ENCODE data around the gene SPAG9. TPM values are rescaled to one million over a fixed set of nuclear protein-coding genes. Genes with fewer than 3 reads are reported as not detected.

Gene SPAG9
- total RNA-seq, 2 experiments from 2014 or later, result 42.0 to 42.8 TPM

- POLR2A ChIA-PET, result no interaction called here
- CTCF ChIA-PET, result no interaction called here
These were observed 105.5 kb downstream of the SPAG9 start for GRCh38 chr17:51015145-51015558.

DNA sequence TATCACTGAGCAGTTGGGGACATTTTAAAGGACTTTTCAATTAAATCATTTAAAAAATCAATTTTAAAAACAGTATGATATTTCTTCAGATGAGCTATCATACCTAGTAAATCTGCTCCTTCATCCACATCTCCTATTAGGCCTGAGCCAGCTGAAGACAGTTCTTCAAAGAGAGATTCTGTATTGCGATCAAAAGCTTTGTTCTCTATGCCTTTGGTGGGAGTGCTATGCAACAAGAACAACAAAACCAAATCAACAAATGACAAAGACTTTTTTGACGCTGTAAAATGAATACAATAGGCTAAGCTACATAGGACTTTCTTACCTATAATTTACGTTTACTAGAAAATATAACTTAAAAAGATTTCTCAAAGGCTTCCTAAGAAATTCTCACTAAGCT lies 106.5 kb downstream of the SPAG9 start:
- POLR2A ChIA-PET, result no interaction called here
- CTCF ChIA-PET, result interaction anchor here (0.6 kb wide), 1 partner anchor 21 kb away, joined by 3 read pairs; no protein-coding TSS in a partner anchor

GRCh38 chr17:51013322-51013721 lies 107.3 kb downstream of the SPAG9 start:
- POLR2A ChIA-PET, result no interaction called here
- CTCF ChIA-PET, result interaction anchor here (0.7 kb wide), 1 partner anchor 15 kb away, joined by 3 read pairs; no protein-coding TSS in a partner anchor

DNA sequence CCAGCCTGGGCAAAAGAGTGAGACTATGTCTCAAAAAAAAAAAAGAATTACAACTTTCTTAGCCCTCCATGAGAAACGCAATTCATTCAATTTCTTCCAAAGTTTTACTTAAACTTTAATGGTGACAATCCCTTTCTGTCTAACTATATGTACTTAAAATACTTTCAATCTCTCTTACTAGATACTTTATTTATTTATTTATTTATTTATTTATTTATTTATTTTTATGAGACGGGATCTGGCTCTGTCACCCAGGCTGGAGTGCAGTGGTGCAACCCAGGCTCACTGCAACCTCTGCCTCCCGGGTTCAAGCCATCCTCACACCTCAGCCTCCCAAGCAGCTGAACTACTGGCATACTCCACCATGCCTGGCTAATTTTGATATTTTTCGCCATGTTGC lies 108.1 kb downstream of the SPAG9 start:
- CTCF ChIA-PET, result no interaction called here
- POLR2A ChIA-PET, result no interaction called here

DNA sequence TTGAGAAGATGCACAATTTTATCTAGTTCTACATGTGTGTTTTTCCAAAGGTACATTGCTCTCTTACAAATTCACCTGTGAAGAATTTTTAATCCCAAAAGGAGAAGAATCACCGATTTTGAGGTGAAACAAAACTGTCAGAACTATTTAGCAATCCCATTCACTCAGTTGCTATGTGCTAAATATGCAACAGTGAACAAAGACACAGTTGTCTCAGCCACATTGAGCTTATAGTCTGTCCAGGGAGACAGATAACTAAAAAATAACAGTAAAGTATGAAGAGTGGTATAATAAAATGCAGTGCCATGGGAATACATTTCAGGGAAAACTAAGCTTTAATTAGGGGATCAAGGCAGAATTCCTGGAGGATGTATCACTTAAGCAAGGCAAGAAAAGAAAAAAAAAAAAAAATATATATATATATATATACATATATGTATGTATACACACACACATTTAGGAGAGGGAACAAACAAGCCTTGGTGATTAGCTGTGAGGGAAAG lies 110.4 kb downstream of the SPAG9 start:
- ChIA-PET POLR2A (no interaction called here), CTCF (interaction anchor here (0.8 to 1.4 kb wide), 4 partner anchors 9 to 157 kb away, joined by 3 read pairs; partner anchors contain the start of gene NME1)

- CTCF ChIA-PET, result no interaction called here
- POLR2A ChIA-PET, result no interaction called here
These were observed 114.1 kb downstream of the SPAG9 start for GRCh38 chr17:51006601-51007000.

DNA sequence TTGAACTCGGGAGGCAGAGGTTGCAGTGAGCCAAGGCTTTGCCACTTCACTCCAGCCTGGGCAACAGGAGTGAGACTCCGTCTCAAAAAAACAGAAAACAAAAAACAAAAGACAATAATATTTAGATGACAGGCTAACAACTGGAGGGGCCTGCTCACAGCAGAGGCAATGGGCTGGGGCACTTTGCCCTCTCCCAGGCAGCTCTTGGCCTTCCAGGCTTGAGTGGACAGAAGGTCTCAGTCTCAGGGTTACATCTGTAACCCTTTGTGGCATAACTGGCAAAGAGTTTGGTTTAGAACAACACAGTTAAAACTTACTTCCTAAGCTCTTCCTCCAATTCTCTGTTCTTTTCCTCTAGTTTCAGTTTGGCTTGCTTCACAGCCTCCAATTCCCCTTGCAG lies 114.9 kb downstream of the SPAG9 start:
- POLR2A ChIA-PET, result no interaction called here
- CTCF ChIA-PET, result no interaction called here

GRCh38 chr17:51004249-51004648 lies 116.4 kb downstream of the SPAG9 start:
- POLR2A ChIA-PET, result interaction anchor here (1.3 kb wide), 1 partner anchor 149 kb away, joined by 3 read pairs; the partner anchor contains the start of gene NME1
- CTCF ChIA-PET, result interaction anchor here (0.6 to 1.1 kb wide), 2 partner anchors 108 to 149 kb away, joined by 4 read pairs; partner anchors contain the start of gene NME1

DNA sequence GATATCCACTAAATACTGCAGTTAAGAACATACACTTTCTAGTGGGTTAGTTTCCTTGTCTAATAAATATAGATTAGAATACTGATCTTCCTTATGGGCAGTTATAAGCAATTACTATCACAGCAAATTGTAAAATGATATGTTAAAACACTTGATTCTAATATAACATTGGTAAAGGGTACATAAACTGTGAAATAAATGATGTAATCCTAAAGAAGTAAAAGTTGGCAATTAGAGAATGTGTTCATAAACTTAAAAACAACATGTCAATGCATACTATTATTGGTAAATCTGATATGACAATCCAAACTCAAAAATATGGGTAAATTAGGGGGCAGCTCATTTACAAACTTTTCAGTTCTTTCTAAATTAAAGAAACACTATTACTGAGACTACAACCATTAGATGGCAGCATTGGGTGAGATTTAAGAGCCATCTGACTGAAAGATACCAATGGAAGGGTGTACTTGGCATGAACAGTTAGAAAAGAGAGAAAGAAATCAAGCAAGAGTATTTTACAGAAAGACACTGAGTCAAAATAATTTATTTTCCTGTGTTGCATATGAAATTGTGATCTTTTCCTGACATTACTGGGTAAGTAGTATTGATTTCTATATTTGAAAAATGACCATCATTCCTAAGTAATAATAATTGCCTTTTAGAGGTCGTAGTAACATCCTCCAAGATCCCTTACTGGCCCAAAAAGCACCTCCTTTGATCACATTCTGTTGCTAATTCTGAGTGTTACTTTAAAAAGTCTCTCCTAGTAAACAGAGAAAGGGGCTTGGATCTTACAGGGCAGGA lies 119.6 kb downstream of the SPAG9 start:
- ChIA-PET CTCF (interaction anchor here (0.6 to 3.7 kb wide), 8 partner anchors 9 to 153 kb away, joined by 3 to 25 read pairs (median 3); partner anchors contain the start of gene NME1), POLR2A (no interaction called here)

DNA sequence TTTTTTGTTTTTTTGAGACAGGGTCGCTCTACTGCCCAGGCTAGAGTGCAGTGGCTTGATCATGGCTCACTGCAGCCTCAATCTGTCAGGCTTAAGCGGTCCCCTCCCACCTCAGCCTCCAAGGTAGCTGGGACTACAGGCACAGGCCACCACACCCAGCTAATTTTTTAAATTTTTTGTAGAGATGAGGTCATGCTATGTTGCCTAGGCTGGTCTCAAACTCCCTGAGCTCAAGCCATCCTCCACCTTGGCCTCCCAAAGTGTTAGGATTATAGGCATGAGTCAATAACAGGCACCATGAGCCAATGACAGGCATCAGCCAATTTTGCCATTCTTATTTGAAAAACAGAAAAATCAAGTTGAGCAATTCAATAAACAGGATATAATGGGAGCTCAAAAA lies 125.0 kb downstream of the SPAG9 start:
- ChIA-PET CTCF (interaction anchor here (0.5 kb wide), 1 partner anchor 12 kb away, joined by 3 read pairs; no protein-coding TSS in a partner anchor), POLR2A (no interaction called here)

DNA sequence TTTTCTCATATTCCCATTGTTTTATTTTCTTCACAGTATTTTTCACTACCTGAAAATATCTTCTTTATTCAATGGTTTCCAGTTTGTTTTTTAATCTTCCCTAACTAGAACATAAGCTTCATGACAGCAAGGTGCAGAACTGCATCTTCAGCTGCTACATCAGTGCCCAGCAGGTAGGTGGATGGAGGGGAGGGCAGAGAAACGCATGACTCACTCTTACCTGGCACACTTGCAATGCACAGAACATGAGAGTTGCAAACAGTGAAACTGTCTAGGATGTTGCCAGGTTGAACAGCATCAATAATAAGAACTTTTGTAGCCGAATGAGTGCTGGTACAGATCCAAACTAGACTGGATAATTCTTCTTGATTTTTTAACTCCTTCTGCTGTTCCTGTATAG lies 127.1 kb downstream of the SPAG9 start:
- CTCF ChIA-PET, result interaction anchor here (0.7 kb wide), 1 partner anchor 21 kb away, joined by 3 read pairs; no protein-coding TSS in a partner anchor
- POLR2A ChIA-PET, result no interaction called here

DNA sequence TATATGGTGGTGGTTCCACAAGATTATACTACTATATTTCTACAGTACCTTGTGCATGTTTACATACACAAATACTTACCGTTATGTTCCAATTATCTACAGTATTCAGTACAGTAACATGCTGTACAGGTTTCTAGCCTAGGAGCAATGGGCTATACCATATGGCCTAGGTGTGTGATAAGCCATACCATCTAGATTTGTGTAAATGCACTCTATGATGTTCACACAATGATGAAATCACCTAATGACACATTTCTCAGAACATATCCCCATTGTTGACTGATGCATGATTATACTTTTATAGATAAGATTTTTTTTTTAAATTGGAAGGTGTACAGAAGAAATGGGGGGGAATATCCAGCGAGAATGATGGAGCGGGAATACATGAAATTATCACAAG lies 131.5 kb downstream of the SPAG9 start:
- CTCF ChIA-PET, result no interaction called here
- POLR2A ChIA-PET, result no interaction called here

- ChIA-PET CTCF (no interaction called here), POLR2A (no interaction called here)
These were observed 132.2 kb downstream of the SPAG9 start for GRCh38 chr17:50988427-50988826.

DNA sequence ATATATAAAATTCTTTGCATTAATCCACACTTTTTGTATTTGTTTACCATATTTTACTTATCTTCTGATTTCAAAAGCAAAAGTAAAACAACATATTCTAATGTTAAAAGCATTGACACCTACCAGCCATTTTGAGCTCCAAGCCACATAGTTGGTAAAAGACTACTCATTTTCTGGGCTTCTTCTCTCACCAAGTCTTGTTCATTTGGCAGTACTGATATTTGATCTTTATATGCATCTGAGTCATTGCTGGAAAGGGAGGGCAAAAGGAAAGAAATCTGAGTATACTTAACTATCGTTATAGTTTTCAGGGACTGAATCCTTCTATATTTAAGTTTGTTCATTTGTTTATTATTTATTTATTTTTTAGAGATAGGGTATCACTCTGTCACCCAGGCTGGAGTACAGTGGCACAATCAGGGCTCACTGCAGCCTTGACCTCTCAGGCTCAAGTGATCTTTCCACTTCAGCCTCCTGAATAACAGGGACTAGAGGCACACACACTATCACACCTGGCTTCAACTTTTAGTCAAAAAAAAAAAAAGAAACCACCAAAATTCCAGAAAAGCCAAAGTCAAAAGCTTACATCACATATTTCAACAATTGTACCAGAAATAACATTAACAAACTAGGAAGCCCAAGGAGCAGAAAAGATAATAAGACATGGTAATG lies 133.5 kb downstream of the SPAG9 start:
- ChIA-PET POLR2A (no interaction called here), CTCF (no interaction called here)

- POLR2A ChIA-PET, result no interaction called here
- CTCF ChIA-PET, result no interaction called here
These were observed 139.4 kb downstream of the SPAG9 start for GRCh38 chr17:50981279-50981678.

DNA sequence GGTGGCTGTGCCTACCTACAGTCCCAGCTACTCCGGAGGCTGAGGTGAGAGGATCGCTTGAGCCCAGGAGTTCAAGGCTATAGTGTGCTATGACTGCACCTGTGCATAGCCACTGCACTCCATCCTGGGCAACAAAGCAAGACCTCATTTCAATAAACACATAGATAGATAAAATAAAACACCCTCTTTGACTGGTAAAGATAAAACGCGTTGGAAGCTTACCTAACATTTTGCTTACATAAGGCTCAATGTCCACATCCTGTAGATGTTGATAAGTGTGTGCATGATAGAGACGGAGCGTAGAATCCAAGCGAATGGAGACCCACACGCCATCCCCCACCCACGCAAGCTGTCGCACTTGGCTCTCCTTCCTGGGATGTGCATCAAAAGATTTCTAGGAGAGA lies 141.1 kb downstream of the SPAG9 start:
- POLR2A ChIA-PET, result no interaction called here
- CTCF ChIA-PET, result no interaction called here

- ChIA-PET CTCF (interaction anchor here (0.6 to 1.1 kb wide), 2 partner anchors 161 to 245 kb away, joined by 3 read pairs; no protein-coding TSS in a partner anchor), POLR2A (interaction anchor here (0.6 kb wide), 1 partner anchor 168 kb away, joined by 3 read pairs; no protein-coding TSS in a partner anchor)
These were observed 143.0 kb downstream of the SPAG9 start for GRCh38 chr17:50977487-50978159.

DNA sequence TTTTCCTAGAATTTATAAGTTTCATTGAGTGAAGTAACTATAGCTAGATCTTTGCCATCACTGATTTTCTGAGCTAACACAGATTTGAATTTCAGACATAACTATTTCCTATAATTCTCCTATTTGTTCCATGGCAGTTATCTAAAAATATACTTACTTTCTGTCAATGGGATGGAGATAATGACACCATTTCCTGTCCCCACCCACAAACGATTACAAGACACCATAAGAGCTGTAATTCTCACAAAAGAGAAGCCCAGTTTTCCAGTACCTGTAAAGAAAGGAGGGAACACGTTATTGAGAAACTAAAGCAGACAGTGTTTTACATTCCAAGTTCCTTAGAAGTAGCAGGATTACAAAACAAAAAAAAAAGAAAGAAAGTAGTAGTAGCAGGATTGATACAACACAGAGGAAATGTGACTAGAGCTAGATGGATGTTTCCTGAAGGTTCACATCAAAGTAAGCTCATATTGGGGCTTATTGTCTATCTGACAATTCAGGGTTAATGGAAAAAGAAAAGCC lies 143.7 kb downstream of the SPAG9 start:
- ChIA-PET POLR2A (no interaction called here), CTCF (interaction anchor here (0.6 kb wide), 1 partner anchor 244 kb away, joined by 3 read pairs; no protein-coding TSS in a partner anchor)

DNA sequence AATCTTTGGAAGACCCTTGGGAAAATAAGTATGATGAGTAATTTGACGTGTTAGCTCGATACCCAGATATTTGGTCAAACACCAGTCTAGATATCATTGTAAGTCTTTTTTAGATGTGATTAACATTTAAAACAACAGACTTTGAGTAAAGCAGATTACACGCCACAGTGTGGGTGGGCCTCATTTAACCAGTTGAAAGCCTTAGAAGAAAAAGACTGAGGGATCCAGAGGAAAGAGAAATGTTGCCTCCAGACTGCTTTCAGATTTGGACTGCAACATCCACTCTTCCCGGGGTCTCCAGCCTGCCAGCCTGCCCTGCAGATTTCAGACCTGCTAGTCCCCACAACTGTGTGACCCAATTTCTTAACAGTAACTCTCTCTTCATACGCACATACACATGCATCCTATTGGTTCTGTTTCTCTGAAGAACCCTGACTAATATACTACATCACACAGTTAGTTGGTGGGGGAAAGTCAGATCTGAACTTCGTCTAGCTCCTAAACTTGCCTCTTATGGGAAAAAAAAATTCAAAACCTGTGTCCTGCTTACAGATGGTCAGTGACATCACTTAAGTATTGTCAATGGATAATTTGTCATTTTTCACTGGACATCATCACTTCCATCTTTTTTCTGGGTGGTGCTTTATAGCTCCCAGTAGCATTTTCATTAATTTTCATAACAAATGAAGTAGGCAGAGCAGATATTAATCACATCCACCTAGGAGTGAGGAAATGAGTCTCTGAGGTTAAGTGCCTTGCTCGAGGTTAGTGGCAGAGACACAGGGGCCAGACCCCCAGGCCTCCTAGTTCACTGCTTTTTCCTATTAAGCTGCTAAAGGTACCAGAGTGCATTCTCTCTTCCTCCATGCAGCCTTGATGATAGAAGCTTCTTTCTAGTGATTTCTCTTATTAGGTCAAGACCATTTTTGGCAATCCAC lies 146.8 kb downstream of the SPAG9 start:
- ChIA-PET POLR2A (interaction anchor here (0.6 kb wide), 2 partner anchors 121 to 194 kb away, joined by 3 to 4 read pairs; no protein-coding TSS in a partner anchor), CTCF (no interaction called here)

Data from activated CD8-positive, alpha-beta memory T cell treated with anti-CD3 and anti-CD28 coated beads for 36 hours (primary cell).